ENCODE data around the gene KANK4. TPM values are rescaled to one million over a fixed set of nuclear protein-coding genes. Genes with fewer than 3 reads are reported as not detected.

Gene KANK4
- total and polyA plus RNA-seq, 2 of the 4 experiments (the other 2 are of a cell fraction): not detected

- dilution Hi-C loops (cut with HindIII; ENCODE audit: low sequenced_read_pairs, unreplicated experiment): no loop called here
- intact Hi-C loops (cut with micrococcal nuclease): no loop called here
- Histone ChIP-seq H4K5ac (ENCODE audit: low read depth, low read length) (no peak overlapping the region), H4K91ac (ENCODE audit: insufficient read depth, low read depth, low read length) (no peak overlapping the region), H3K4me2 (ENCODE audit: low read depth, low read length) (no peak overlapping the region), H3K9me3 (ENCODE audit: control insufficient read depth, insufficient read depth, low read length) (peaks cover 8% of the 10 kb centered on the region; the same call in 1 of the 2 replicates), H2AK9ac (replicated peaks; ENCODE audit: low read depth, low read length, poor library complexity) (no peak overlapping the region), H2BK15ac (ENCODE audit: low read depth, low read length) (no peak overlapping the region), H3K9ac (ENCODE audit: low read depth, low read length) (no peak overlapping the region), H3K4me1 (ENCODE audit: control insufficient read depth, insufficient read depth, low read length) (no peaks in the 10 kb centered on the region), H3K36me3 (ENCODE audit: control insufficient read depth, insufficient read depth, low read length) (no peaks in the 10 kb centered on the region), H3K23ac (ENCODE audit: low read depth, low read length) (no peak overlapping the region), H3K79me1 (ENCODE audit: low read depth in 1 of 2, low read length in 2 of 2) (no peaks in the 10 kb centered on the region), H2AK5ac (ENCODE audit: low read depth, low read length) (no peak overlapping the region), H4K8ac (ENCODE audit: low read depth in 2 of 2, low read length in 2 of 2) (no peak overlapping the region), H2BK120ac (ENCODE audit: low read depth, low read length) (no peak overlapping the region), H3K14ac (replicated peaks; ENCODE audit: low read depth, low read length) (no peak overlapping the region), H3K9me1 (ENCODE audit: insufficient read depth, low read length) (no peaks in the 10 kb centered on the region), H4K20me1 (ENCODE audit: insufficient read depth, low read length) (no peaks in the 10 kb centered on the region), H3K4ac (ENCODE audit: low read depth, low read length) (no peak overlapping the region), H2AFZ (replicated peaks; ENCODE audit: low read length, poor library complexity) (no peak overlapping the region), H3K18ac (ENCODE audit: low read depth, low read length) (no peak overlapping the region), H2BK20ac (ENCODE audit: low read depth, low read length) (no peak overlapping the region), H3K27ac (ENCODE audit: insufficient read depth, low read length) (no peak overlapping the region), H3K4me3 (ENCODE audit: insufficient read depth, low read depth, low read length) (no peak overlapping the region), H3K56ac (ENCODE audit: extremely low read depth, insufficient read depth, low read length) (no peak overlapping the region), H2BK5ac (ENCODE audit: low read depth, low read length, poor library complexity, severe bottlenecking) (no peak overlapping the region), H3K27me3 (ENCODE audit: control insufficient read depth, insufficient read depth, low read length) (no peaks in the 10 kb centered on the region)
- no TSS peak for BruUV-seq (replicated peaks)
- no peak for TF ChIP-seq POLR2A (IDR thresholded peaks at IDR 0.05; ENCODE audit: low read depth, low read length)
- no peak for TF ChIP-seq RFX5 (IDR thresholded peaks at IDR 0.05; ENCODE audit: low read depth, low read length)
- TF ChIP-seq USF2 (IDR thresholded peaks at IDR 0.05; ENCODE audit: low read depth, low read length): no peak
- no peak for TF ChIP-seq MXI1 (IDR thresholded peaks at IDR 0.05; ENCODE audit: borderline replicate concordance, low read depth, low read length)
- TF ChIP-seq MAZ (IDR thresholded peaks at IDR 0.05; ENCODE audit: borderline replicate concordance, low read depth, low read length): no peak
- TF ChIP-seq CTCF (conservative IDR thresholded peaks at IDR 0.05; ENCODE audit: low read depth, low read length): no peak
- TF ChIP-seq RAD21 (IDR thresholded peaks at IDR 0.05; ENCODE audit: low read length): no peak
- TF ChIP-seq ELK1 (IDR thresholded peaks at IDR 0.05; ENCODE audit: borderline replicate concordance, low read depth, low read length): no peak
- TF ChIP-seq RCOR1 (IDR thresholded peaks at IDR 0.05; ENCODE audit: insufficient replicate concordance, low read length): no peak
- no peak for TF ChIP-seq MAFK (IDR thresholded peaks at IDR 0.05; ENCODE audit: low read depth, low read length)
- TF ChIP-seq NFE2L2 (IDR thresholded peaks at IDR 0.05; ENCODE audit: low read depth, low read length): no peak
- no peak for TF ChIP-seq FOS (IDR thresholded peaks at IDR 0.05; ENCODE audit: low read depth, low read length)
- no peak for TF ChIP-seq CEBPB (IDR thresholded peaks at IDR 0.05; ENCODE audit: low read depth, low read length)
- no peak for TF ChIP-seq BHLHE40 (IDR thresholded peaks at IDR 0.05; ENCODE audit: low read depth, low read length)
- no peak for TF ChIP-seq SMC3 (IDR thresholded peaks at IDR 0.05; ENCODE audit: low read depth, low read length)
- no peak for TF ChIP-seq CHD1 (IDR thresholded peaks at IDR 0.05; ENCODE audit: low read depth, low read length)
- POLR2A ChIA-PET (ENCODE audit: unreplicated experiment): no interaction called here
- no peak for DNase-seq
- in situ Hi-C loops (cut with MboI; ENCODE audit: low sequenced_read_pairs): no loop called here
- CTCF ChIA-PET: no interaction called here
- no peak for ATAC-seq (ENCODE audit: low read depth)
- WGBS, 2 experiments (ENCODE audit: extremely low coverage in 2 of 2, insufficient read length in 1 of 2): no CpG with 5 or more reads among the region's 2 CpGs
Measured at GRCh38 chr1:62207187-62207586, 112.0 kb downstream of the KANK4 start.

All from IMR-90 (cell line).